A549 (cell line): ENCODE data around the gene MTOR.

Experiments used
- CTCF ChIP-seq: fragments of >200 bp; sonication (Bioruptor Twin); formaldehyde crosslinking; IDR thresholded peaks from 3 replicates; pipeline ENCODE4 v1.5.1; 2016
- POLR2A ChIP-seq: IDR thresholded peaks from 2 replicates; pipeline ENCODE4 v1.6.1; 2012; ENCODE audit warnings: mild to moderate bottlenecking, low read length
- RFX5 ChIP-seq: fragments of 450-650 bp; IDR thresholded peaks from 2 replicates; pipeline ENCODE4 v1.7.1; 2014; ENCODE audit warnings: antibody characterized with exemption, mild to moderate bottlenecking, moderate library complexity

- TF ChIP-seq POLR2A: no peak
- no peak for TF ChIP-seq RFX5
- TF ChIP-seq CTCF: no peak
Measured at GRCh38 chr1:11307852-11308251, 45.5 kb upstream of the MTOR start.
